HCT116 (cell line): ENCODE measurements around the gene PRRT2. TPM values are rescaled to one million over a fixed set of nuclear protein-coding genes. Genes with fewer than 3 reads are reported as not detected.

Source experiments
- ATAC-seq: fragments of 200-7000 bp; cut with Tn5 transposase; 2 replicates; pipeline ENCODE4 v1.9.1; 2020; ENCODE audit warnings: mild to moderate bottlenecking, moderate library complexity
- BruUV-seq: library from RNA; stranded (reverse); fragments of 400-500 nt; replicated peaks from 2 replicates; lab custom pipeline; 2021; lab: Mats Ljungman, UMichigan
- CTCF ChIA-PET: fragments of 300-600 bp; sonication (Branson Sonifier 250); formaldehyde crosslinking; loops from one replicate; lab custom pipeline; 2021; ENCODE audit warnings: antibody characterized with exemption; lab: Charles Lee
- POLR2A ChIA-PET: fragments of 300-600, 350-600 bp; sonication (Branson Sonifier 250); formaldehyde crosslinking; loops from one replicate; lab custom pipeline; 2021; ENCODE audit warnings: antibody characterized with exemption; lab: Charles Lee
- RAD21 ChIA-PET, 2 experiments: fragments of 300-600 bp; sonication (Branson Sonifier 250); formaldehyde crosslinking; loops; one replicate each; lab custom pipeline; 2023; ENCODE audit warnings: low total read pairs in 2 of 2; ENCODE audit not compliant: uncharacterized antibody in 2 of 2, unreplicated experiment in 2 of 2, low non-redundant PET in 1 of 2; lab: Charles Lee
- DNase-seq: peaks from one replicate; pipeline ENCODE4 v3.0.0-alpha.2; 2010; ENCODE audit warnings: low read depth, low spot score
- H2AFZ ChIP-seq: fragments of 200-600 bp; shearing (Covaris generic), sonication (generic); 2 replicates; pipeline ENCODE4 v1.6.1; 2017; ENCODE audit warnings: low read depth, mixed run types, mixed read lengths, antibody characterized with exemption, low read length; ENCODE audit not compliant: poor library complexity, severe bottlenecking
- H3K27ac ChIP-seq: 2 replicates; pipeline ENCODE4 v1.5.1; 2012; ENCODE audit warnings: low read depth, low read length
- H3K27me3 ChIP-seq: fragments of 200-600 bp; sonication (generic); 2 replicates; pipeline ENCODE4 v1.6.1; 2016; ENCODE audit warnings: mixed run types, low read length, mixed read lengths; ENCODE audit not compliant: insufficient read depth
- H3K36me3 ChIP-seq, 2 experiments: fragments of 200-500 bp in 1 of 2; fragments of 200-600 bp in 1 of 2; sonication (Bioruptor generic) in 1 of 2; sonication (generic) in 1 of 2; 2 replicates each; pipeline versions ENCODE4 v1.5.1 to v1.6.1; 2014 to 2016; ENCODE audit warnings: low read length in 2 of 2, inconsistent platforms in 1 of 2, mixed read lengths in 1 of 2, mixed run types in 1 of 2; ENCODE audit not compliant: insufficient read depth in 2 of 2, control insufficient read depth in 1 of 2
- H3K4me1 ChIP-seq, 2 experiments: fragments of 200-600 bp in 1 of 2; sonication (generic) in 1 of 2; 2 replicates each; pipeline versions ENCODE4 v1.5.1 to v1.6.1; 2012 to 2017; ENCODE audit warnings: low read length in 2 of 2, inconsistent platforms in 1 of 2, mild to moderate bottlenecking in 1 of 2, mixed read lengths in 1 of 2, mixed run types in 1 of 2, moderate library complexity in 1 of 2; ENCODE audit not compliant: insufficient read depth in 2 of 2, control insufficient read depth in 1 of 2
- H3K4me2 ChIP-seq: fragments of 200-600 bp; sonication (generic); 2 replicates; pipeline ENCODE4 v1.6.1; 2017; ENCODE audit warnings: mixed run types, low read length, mixed read lengths
- H3K4me3 ChIP-seq, 2 experiments: fragments of 200-600 bp in 1 of 2; sonication (generic) in 1 of 2; replicated peaks in 1 of 2; 2 replicates each; pipeline ENCODE4 v1.5.1; 2011 to 2016; ENCODE audit warnings: low read length in 2 of 2, control low read depth in 1 of 2, low read depth in 1 of 2, mild to moderate bottlenecking in 1 of 2, mixed read lengths in 1 of 2, mixed run types in 1 of 2
- H3K79me2 ChIP-seq: fragments of 200-600 bp; sonication (generic); 2 replicates; pipeline ENCODE4 v1.6.1; 2017; ENCODE audit warnings: mild to moderate bottlenecking, mixed run types, low read length, moderate library complexity, mixed read lengths; ENCODE audit not compliant: insufficient read depth
- H3K9ac ChIP-seq: fragments of 200-600 bp; sonication (generic); 2 replicates; pipeline ENCODE4 v1.6.1; 2016; ENCODE audit warnings: low read length, mixed read lengths
- H3K9me2 ChIP-seq: fragments of 200-600 bp; sonication (generic), shearing (Covaris generic); 2 replicates; pipeline ENCODE4 v1.6.1; 2017; ENCODE audit warnings: mixed run types, mild to moderate bottlenecking, moderate library complexity; ENCODE audit not compliant: insufficient read depth
- H3K9me3 ChIP-seq, 2 experiments: fragments of 200-500 bp in 1 of 2; fragments of 200-600 bp in 1 of 2; sonication (Bioruptor generic) in 1 of 2; sonication (generic) in 1 of 2; 2 replicates each; pipeline ENCODE4 v1.6.1; 2014 to 2017; ENCODE audit warnings: low read length in 2 of 2, mixed read lengths in 2 of 2, inconsistent platforms in 1 of 2, low read depth in 1 of 2, mild to moderate bottlenecking in 1 of 2, mixed run types in 1 of 2, moderate library complexity in 1 of 2; ENCODE audit not compliant: control insufficient read depth in 1 of 2, insufficient read depth in 1 of 2
- H4K20me1 ChIP-seq: fragments of 200-600 bp; sonication (generic), shearing (Covaris generic); 2 replicates; pipeline ENCODE4 v1.6.1; 2017; ENCODE audit warnings: mixed run types, mild to moderate bottlenecking, moderate library complexity; ENCODE audit not compliant: insufficient read depth
- ATF3 ChIP-seq: IDR thresholded peaks from 2 replicates; pipeline ENCODE4 v1.6.1; 2012
- CBX3 ChIP-seq: IDR thresholded peaks from 2 replicates; pipeline ENCODE4 v1.6.1; 2012; ENCODE audit warnings: low read depth
- CEBPB ChIP-seq: IDR thresholded peaks from 2 replicates; pipeline ENCODE4 v1.6.1; 2012; ENCODE audit warnings: low read depth
- FOSL1 ChIP-seq: IDR thresholded peaks from 2 replicates; pipeline ENCODE4 v1.6.1; 2012; ENCODE audit warnings: low read depth
- JUND ChIP-seq: IDR thresholded peaks from 2 replicates; pipeline ENCODE4 v1.6.1; 2012
- POLR2A ChIP-seq: IDR thresholded peaks from 2 replicates; pipeline ENCODE4 v1.7.0; 2011; ENCODE audit warnings: borderline replicate concordance; ENCODE audit not compliant: insufficient read depth, insufficient read length; ENCODE audit errors: extremely low read depth
- SP1 ChIP-seq: IDR thresholded peaks from 2 replicates; pipeline ENCODE4 v1.6.1; 2012; ENCODE audit warnings: low read depth
- TCF7L2 ChIP-seq: IDR thresholded peaks from 2 replicates; pipeline ENCODE4 v1.7.0; 2011; ENCODE audit warnings: borderline replicate concordance, inconsistent platforms; ENCODE audit not compliant: insufficient read depth, insufficient read length; ENCODE audit errors: extremely low read depth
- YY1 ChIP-seq: IDR thresholded peaks from 2 replicates; pipeline ENCODE4 v1.6.1; 2011; ENCODE audit warnings: low read length, low read depth, moderate library complexity, mild to moderate bottlenecking; ENCODE audit not compliant: insufficient replicate concordance; ENCODE audit errors: extremely low read depth
- intact Hi-C: fragments of 100-400 bp; cut with micrococcal nuclease; formaldehyde crosslinking; loops from 2 replicates; pipeline ENCODE4 v1.10.0; 2022
- total RNA-seq: library from RNA; stranded (reverse); gene quantifications from one replicate; pipeline ENCODE4 v1.2.1, GENCODE V29; 2021; ENCODE audit not compliant: unreplicated experiment
- TF ChIP-seq, protein P1 (sequence below): IDR thresholded peaks from 2 replicates; pipeline ENCODE4 v1.6.1; 2011; ENCODE audit warnings: mild to moderate bottlenecking, low read length, moderate library complexity; ENCODE audit not compliant: insufficient replicate concordance; ENCODE audit errors: extremely low read depth

Gene PRRT2
- total RNA-seq, 1 experiment from 2014 or later: 4.0 TPM

DNA sequence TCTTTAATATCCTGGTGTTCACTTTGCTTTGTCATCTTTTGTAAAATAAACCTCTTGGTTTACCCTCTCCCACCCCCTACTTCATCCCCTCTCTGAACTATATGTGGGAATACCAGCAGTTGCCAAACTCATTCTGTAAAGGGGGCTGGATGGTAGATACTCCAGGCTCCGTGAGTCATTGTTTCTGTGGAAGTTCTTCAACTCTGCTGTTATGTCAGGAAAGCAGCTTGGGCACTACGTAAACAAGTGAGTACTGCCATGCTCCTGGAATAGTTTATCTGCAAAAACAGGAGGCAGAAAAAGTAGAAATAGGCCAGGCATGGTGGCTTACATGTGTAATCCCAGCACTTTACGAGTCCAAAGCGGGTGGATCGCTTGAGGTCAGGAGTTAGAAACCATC, 25.8 kb downstream of the PRRT2 start:
- peaks cover 2 to 8% of the 10 kb centered on the region in 2 experiments; a peak in 3 of 4 replicates for H3K36me3 ChIP-seq
- H3K9me2 ChIP-seq: no peaks in the 10 kb centered on the region
- H3K27me3 ChIP-seq: no peaks in the 10 kb centered on the region
- BruUV-seq: no TSS peak
- RAD21 ChIA-PET: no interaction called here
- H3K4me1 ChIP-seq: peaks cover 0 to 6% of the 10 kb centered on the region in 2 experiments; a peak in 2 of 4 replicates
- no peak overlapping the region for H3K4me3 ChIP-seq
- no peak for TF ChIP-seq CBX3
- no peak for TF ChIP-seq JUND
- TF ChIP-seq SP1: no peak
- TF ChIP-seq, protein P1, sequence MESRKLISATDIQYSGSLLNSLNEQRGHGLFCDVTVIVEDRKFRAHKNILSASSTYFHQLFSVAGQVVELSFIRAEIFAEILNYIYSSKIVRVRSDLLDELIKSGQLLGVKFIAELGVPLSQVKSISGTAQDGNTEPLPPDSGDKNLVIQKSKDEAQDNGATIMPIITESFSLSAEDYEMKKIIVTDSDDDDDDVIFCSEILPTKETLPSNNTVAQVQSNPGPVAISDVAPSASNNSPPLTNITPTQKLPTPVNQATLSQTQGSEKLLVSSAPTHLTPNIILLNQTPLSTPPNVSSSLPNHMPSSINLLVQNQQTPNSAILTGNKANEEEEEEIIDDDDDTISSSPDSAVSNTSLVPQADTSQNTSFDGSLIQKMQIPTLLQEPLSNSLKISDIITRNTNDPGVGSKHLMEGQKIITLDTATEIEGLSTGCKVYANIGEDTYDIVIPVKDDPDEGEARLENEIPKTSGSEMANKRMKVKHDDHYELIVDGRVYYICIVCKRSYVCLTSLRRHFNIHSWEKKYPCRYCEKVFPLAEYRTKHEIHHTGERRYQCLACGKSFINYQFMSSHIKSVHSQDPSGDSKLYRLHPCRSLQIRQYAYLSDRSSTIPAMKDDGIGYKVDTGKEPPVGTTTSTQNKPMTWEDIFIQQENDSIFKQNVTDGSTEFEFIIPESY: no peak
- TF ChIP-seq YY1: no peak
- TF ChIP-seq FOSL1: no peak
- no peak for TF ChIP-seq TCF7L2
- no peak for TF ChIP-seq POLR2A
- no peak for TF ChIP-seq ATF3
- no peak for TF ChIP-seq CEBPB
- ATAC-seq (no peak), DNase-seq (no peak)
- H3K4me2 ChIP-seq: no peak overlapping the region
- no peaks in the 10 kb centered on the region for H4K20me1 ChIP-seq
- no peak overlapping the region for H3K9ac ChIP-seq
- H3K27ac ChIP-seq: no peak overlapping the region
- H2AFZ ChIP-seq: no peak overlapping the region
- CTCF ChIA-PET: interaction anchor here (1.5 kb wide), 1 partner anchor 22 kb away, joined by 4 read pairs; the partner anchor contains the start of gene PAGR1
- intact Hi-C loops: no loop called here
- no peaks in the 10 kb centered on the region for H3K9me3 ChIP-seq
- POLR2A ChIA-PET: interaction anchor here (0.6 to 1.4 kb wide), 2 partner anchors 11 to 29 kb away, joined by 5 to 7 read pairs; no protein-coding TSS in a partner anchor
- no peaks in the 10 kb centered on the region for H3K79me2 ChIP-seq
